GM12891 (cell line): ENCODE results near the gene CHIA.

Experiments
- POLR2A ChIP-seq: IDR thresholded peaks from 2 replicates; pipeline ENCODE4 v1.6.1; 2011; ENCODE audit warnings: low read depth, low read length, control low read depth
- POLR2AphosphoS5 ChIP-seq: IDR thresholded peaks from 2 replicates; pipeline ENCODE4 v1.6.1; 2011; ENCODE audit warnings: low read depth, low read length, control low read depth
- TAF1 ChIP-seq: IDR thresholded peaks from 2 replicates; pipeline ENCODE4 v1.6.1; 2011; ENCODE audit warnings: low read depth, low read length, control low read depth

DNA sequence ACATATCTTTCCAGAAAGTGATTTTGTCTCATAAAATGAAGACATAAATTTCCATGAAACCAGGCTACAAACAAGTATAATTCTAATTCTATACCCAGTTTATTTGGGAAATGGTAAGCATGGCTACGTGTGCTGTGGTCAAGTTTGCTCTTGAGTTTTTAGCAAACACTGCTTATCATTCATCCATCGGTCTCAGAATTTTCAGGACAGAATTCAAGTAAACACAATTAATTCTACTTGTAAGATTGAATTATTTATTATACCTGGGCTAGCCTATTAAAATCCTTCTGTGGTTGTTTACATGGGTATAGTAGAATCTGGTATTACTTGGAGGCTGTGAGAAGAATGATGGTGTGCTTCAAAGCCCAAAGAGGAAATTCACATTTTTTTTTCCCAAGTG is 68.3 kb downstream of the CHIA start:
- TF ChIP-seq TAF1 = no peak
- no peak for TF ChIP-seq POLR2A
- no peak for TF ChIP-seq POLR2AphosphoS5
